CD4-positive, alpha-beta T cell treated with Interleukin-15 for 4 hours (primary cell): ENCODE measurements around the gene MIDN.
"Not testable (repeated sequence)": the region's sequence is repeated elsewhere in the genome, so short reads cannot be mapped to it uniquely, and the experiment has no call there.

ENCODE experiments used
- DNase-seq: peaks from one replicate; pipeline ENCODE4 v3.0.0-alpha.2; 2020; ENCODE audit warnings: low spot score

Gene MIDN

GRCh38 chr19:1248139-1248785, at the start of gene MIDN:
Gene MIDN (plus strand): TSS chr19:1248583. CDS start chr19:1250297, 1,714 bp downstream.
- peak; percentile 69 for DNase-seq

DNA sequence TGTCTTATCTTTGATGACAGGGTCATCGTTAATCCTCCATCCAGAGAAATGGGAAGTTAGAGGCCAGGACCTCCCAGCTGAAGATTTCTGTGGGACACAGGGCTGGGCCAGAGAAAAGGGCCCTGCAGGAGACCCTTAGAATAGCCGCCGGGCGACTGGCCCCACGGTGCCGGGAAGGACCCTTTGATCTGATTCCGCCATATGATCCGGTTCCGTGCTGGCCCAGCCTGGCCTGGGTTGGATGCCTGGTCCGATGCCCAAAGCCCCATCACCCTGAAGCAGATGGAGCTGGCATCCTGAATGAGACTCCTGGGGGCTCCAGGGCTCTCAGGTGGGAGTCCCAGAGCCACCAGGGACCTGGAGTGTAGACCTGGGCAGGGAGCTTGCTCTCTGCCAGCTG, 48.9 kb upstream of the MIDN start:
- DNase-seq, result no peak

GRCh38 chr19:1200614-1201013, 47.8 kb upstream of the MIDN start:
- DNase-seq, result not testable (repeated sequence)

DNA sequence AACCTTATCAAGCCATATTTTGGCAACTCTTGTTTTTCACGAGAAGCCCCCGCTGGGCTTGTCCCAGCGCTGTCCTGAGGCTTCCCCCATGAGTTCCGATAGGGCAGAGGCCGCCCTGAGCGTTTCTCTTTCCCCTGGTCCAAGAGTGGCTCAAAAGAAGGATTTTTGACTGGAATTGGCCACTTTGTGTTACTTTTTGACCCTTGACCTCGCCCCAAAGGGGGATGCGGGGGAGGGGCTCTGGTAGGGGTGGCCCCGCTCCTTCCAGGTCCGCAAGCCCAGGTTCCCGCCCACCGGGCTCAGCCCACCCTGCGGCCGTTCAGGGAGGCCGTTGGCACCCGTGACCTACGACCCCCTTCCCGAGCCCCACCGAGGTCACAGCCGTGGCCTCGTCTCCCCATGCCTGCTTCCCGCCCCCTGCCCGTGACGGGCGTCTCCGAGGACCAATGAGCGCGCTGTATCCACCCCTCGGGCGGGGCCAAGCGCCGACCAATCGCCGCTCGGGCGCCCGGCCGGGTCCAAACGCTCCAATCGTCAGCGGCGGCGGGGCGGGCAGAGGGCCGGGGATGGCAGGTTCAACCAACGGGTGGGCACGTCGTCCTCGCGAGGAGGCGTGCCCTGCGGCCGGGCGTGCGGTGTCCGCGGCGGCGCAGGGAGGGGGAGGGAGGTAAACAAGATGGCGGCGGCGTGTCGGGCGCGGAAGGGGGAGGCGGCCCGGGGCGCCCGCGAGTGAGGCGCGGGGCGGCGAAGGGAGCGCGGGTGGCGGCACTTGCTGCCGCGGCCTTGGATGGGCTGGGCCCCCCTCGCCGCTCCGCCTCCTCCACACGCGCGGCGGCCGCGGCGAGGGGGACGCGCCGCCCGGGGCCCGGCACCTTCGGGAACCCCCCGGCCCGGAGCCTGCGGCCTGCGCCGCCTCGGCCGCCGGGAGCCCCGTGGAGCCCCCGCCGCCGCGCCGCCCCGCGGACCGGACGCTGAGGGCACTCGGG, 43.0 kb upstream of the MIDN start, which contains the start of gene STK11:
Gene STK11 (plus strand): TSS at position 665 of the 986 bp plus-strand sequence. CDS start 1,136 bp downstream, outside the sequence.
- peak; percentile 99 for DNase-seq

- no peak for DNase-seq
Measured at GRCh38 chr19:1206150-1206863, 42.1 kb upstream of the MIDN start.

GRCh38 chr19:1206864-1207450, 41.4 kb upstream of the MIDN start:
- DNase-seq, result peak; percentile 9

- not testable (repeated sequence) for DNase-seq
Measured at GRCh38 chr19:1208830-1209229, 39.6 kb upstream of the MIDN start.

- no peak for DNase-seq
Measured at GRCh38 chr19:1210227-1210538, 38.2 kb upstream of the MIDN start.

DNA sequence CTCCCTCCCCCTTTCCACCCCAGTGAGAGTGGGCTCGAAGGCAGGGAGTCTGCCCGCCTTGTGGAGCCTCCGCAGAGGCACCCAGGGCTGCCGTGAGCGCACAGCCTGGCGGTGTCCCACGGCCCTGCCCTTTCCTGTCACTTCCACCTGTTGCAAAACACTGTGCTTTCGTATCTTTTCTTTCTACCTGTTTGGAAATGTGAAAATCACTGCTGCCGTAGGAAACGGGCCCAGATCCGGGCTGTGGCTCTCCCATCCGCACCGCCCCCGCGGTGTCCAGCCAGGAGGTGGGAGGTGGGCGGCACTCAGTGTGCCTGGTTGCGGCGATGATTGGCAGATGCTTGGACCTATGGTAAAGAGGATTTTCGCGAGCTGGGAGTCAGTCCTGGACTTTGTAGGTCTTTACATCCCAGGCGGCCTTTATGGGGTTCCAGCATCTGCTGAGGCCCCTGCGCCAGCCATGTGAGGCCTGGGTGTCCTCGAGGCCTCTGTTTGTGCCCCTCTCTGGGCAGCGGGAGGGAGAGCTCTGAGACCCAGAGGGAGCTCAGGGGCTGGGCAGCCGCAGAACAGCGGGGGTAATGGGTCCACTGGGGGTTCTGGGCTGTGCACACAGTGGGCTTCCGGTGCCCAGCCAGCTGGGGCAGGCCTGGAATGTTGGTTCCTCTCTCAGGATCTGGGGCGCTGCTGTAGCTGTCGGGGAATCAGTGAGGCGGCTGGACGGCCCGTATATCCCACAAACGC, 36.7 kb upstream of the MIDN start:
- no peak for DNase-seq

DNA sequence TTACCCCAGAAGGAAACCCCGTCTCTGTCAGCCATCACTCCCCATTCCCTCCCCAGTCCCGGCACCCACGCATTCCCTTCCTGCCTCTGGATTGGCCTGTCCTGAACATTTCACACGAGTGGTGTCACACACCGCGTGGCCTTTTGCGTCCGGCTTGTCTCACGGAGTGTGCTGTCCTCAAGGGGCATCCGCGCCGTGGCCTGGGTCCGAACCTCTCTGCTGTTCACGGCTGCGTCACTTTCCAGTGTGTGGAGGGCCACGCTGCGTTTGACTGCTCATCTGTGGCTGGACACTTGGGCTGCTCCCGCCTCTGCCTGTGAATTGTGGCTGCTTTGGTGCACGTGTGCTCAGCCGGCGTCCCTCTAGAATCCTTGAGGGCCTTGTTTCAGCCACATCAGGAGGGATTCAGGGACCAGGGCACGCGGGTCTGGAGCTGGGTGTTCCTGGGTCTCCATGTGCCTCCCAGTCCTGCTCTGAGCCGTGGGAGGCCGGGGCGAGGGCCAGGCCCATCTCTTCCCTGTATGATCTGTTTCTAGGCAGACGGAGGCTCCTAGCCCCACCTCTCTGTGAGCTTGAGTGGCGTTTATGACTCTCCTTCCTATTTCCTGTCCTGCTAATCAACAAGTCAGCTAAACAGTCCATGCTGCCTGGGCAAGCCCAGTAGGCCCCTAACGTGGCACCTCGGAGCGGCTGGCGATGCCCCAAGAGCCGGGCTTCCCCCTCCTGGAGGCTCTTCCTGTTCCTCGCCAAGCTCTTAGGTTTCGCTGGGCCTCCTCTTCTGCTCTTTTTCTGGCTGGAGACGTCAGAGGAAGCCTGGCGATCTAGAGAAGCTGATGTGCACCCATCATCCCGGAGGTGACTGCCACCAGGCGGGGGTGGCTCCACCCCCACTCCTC, 34.7 kb upstream of the MIDN start:
- DNase-seq, result peak; percentile 46

GRCh38 chr19:1214299-1214861, 34.0 kb upstream of the MIDN start:
- DNase-seq, result no peak

- DNase-seq, result no peak
Measured at GRCh38 chr19:1214862-1215731, 33.3 kb upstream of the MIDN start.

GRCh38 chr19:1216756-1217155, 31.6 kb upstream of the MIDN start:
- no peak for DNase-seq

DNA sequence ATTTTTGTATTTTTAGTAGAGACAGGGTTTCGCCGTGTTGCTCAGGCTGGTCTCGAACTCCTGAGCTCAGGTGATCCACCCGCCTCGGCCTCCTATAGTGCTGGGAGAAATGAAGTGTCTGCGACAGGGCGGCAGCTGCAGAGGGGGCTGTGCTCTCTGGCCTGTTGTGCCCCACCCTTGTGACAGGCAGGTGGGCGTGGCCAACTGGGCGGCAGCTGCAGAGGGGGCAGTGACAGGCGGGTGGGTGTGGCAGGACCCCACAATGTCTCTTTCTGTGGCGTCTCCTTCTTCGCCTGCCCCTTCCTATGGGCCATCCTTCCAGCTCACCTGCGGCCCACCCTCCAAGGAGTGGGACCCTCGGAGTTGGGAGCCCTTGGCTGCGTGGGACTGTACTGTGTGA, 31.0 kb upstream of the MIDN start:
- no peak for DNase-seq

- no peak for DNase-seq
Measured at GRCh38 chr19:1218751-1219567, 29.4 kb upstream of the MIDN start.

DNA sequence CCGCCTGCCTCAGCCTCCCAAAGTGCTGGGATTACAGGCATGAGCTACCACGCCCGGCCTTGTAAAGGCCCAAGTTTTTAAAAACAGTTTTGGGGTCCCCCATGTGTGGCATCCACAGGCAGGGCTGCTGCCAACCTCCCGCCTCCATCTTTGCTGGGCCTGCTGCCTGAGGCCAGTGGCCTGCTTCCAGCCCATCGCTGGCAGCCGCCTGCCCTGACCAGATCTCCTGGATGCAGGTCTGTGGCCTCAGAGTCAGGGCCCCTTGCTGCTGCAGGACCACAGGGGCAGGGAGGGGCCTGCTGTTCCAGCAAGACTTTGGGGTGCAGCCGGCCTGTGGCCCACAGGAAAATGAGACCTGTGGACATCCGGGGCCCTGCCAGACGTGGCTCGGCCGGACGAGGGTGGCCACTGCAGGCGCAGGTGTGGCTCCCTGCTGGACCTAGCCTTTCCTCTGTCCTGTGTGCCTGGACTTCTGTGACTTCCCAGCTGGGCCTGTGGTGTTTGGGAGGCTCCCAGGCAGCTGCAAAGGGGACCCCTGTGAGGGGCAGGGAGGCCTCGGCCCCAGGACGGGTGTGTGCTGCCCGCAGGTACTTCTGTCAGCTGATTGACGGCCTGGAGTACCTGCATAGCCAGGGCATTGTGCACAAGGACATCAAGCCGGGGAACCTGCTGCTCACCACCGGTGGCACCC, 28.5 kb upstream of the MIDN start:
- no peak for DNase-seq

DNA sequence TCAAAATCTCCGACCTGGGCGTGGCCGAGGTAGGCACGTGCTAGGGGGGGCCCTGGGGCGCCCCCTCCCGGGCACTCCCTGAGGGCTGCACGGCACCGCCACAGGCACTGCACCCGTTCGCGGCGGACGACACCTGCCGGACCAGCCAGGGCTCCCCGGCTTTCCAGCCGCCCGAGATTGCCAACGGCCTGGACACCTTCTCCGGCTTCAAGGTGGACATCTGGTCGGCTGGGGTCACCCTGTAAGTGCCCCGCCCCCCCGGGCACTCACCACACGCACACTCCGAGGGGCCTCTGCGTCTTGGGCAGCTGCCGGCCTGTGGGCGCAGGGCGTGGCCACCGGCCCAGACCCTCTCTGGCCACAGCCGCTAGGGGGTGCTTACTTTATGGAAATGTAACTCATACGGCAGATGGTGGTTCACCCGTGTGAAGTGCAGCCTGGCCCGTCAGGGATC, 27.9 kb upstream of the MIDN start:
- no peak for DNase-seq
